ENCODE measurements around the gene BRD7.

Gene BRD7

DNA sequence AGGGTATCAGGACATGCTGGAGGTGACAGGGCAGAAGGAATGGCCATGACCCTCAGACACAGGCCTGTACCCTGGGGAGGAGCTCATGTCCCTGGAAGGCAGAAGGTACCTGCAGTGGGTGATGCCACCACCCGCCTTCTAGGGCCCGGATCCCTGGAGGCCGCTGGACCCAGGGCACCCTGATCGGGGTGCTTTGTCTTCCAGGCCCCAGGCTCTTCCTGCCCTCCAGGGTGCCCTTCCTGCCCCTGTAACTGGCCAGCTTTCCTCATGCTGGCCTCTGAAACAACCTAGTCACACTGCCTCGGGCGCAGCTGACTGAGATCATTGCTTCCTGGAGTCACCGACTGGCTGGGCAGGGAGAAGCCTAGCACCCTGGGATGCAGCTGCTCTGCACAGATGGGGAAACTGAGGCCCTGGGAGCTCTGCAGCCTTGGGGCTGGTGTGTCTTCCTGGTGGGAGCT, 96.6 kb downstream of the BRD7 start:
- no peak for DNase-seq (ENCODE audit: low read depth)
- H3K4me3 ChIP-seq (replicated peaks; ENCODE audit: low read depth, low read length), result no peak overlapping the region
- TF ChIP-seq, protein P1, sequence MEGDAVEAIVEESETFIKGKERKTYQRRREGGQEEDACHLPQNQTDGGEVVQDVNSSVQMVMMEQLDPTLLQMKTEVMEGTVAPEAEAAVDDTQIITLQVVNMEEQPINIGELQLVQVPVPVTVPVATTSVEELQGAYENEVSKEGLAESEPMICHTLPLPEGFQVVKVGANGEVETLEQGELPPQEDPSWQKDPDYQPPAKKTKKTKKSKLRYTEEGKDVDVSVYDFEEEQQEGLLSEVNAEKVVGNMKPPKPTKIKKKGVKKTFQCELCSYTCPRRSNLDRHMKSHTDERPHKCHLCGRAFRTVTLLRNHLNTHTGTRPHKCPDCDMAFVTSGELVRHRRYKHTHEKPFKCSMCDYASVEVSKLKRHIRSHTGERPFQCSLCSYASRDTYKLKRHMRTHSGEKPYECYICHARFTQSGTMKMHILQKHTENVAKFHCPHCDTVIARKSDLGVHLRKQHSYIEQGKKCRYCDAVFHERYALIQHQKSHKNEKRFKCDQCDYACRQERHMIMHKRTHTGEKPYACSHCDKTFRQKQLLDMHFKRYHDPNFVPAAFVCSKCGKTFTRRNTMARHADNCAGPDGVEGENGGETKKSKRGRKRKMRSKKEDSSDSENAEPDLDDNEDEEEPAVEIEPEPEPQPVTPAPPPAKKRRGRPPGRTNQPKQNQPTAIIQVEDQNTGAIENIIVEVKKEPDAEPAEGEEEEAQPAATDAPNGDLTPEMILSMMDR (IDR thresholded peaks at IDR 0.05; ENCODE audit: low read length, missing control alignments), result no peak

DNA sequence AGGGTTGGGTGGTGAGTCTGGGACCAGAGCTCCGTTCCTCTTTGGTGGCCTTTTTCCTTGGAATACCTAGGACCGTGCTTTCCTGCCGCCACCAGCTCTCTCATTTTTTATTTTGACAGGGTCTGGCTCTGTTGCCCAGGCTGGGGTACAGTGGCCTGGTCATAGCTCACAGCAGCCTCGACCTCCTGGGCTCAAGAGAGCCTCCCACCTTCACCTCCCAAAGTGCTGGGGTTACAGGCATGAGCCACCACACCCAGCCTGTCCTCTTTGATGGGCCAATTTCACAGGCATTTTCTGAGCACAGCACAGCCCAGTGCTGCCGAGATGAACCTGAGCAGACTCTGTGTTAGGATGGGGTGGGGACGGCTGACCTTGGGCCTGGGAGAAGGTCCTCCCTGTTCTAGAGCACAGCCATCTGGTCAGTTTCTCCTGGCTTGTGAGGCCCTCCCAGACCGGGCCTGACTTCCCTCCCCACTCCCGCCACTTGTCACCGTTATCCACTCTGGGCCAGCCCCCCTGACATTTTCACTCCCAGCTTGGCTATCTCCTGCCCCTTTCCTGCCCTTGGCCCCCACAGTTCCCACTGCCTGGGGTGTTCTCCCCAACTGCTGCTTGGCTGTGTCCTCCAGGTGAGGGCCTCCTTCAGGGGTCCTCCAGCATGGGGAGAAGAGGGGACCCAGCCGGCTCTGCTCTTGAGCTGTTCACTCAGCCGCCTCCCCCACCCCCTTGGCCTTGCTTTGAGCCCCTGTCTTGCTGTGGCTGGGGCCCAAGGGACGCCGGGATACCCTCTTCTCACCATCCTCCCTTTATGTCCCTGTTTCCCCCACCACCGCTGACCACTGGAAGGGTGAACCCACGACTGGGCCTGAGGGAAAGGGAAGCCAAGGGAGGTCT, 97.4 kb downstream of the BRD7 start:
- TF ChIP-seq, protein P1 (IDR thresholded peaks at IDR 0.05; ENCODE audit: low read length, missing control alignments), result no peak
- H3K4me3 ChIP-seq (replicated peaks; ENCODE audit: low read depth, low read length), result no peak overlapping the region
- DNase-seq (ENCODE audit: low read depth), result no peak

DNA sequence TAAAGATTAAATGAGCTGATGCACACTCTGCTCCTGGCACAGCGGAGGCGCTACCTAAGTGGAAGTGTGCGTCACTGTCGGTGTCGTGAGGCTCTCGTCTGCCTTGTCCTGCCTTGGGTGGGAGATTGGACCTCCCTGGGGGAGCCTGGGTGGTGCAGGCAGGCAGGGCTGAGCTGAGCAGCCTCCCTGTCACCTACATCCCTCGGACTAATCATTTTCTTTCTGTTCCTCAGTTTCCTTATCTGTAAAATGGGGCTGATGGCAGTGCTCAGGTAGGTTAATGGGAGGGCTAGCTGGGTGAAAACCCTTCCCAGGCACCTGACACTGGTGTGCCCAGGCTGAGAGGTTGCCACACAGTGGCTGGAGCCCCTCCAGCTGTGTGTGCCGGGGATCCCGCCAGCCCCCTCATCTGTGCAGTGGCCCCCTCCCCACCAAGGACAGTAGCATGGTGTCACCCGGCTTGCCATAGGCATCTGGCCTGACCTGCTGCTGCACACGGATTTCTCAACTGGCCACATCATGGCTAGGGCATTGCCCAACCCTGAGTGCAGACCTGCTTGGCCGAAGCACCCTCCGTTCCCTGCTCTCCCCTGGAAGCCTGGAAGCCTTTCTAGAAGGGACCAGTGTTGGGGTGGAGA, 98.2 kb downstream of the BRD7 start:
- DNase-seq (ENCODE audit: low read depth), result no peak
- no peak overlapping the region for H3K4me3 ChIP-seq (replicated peaks; ENCODE audit: low read depth, low read length)
- TF ChIP-seq, protein P1 (IDR thresholded peaks at IDR 0.05; ENCODE audit: low read length, missing control alignments), result no peak

DNA sequence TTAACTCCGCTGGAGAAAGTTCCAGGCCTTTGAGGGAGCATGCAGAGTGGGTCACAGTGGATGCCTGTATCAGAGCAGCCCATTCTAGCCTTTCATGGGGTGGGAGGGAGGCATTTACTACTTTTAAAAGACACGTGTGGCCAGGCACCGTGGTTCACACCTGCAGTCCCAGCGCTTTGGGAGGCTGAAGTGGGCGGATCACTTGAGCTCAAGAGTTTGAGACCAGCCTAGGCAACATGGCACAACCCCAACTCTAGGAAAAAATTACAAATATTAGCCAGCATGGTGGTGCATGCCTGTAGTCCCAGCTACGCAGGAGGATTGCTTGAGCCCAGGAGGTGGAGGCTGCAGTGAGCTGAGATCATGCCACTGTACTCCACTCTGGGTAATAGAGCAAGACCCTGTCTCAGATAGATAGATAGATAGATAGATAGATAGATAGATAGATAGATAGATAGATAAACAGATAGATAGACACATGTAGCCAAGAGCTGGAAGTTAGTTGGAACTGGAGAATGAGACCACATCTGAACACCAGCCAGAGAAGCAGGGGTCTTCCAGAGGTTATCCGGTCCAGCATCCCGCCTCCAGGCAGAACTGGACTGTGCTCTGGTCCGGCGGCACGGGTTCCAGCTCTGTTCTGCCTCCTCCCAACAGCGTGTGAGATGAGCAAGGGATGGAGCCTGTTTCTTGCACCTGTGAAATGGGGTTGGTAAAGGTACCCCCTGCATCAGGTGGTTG, 98.8 kb downstream of the BRD7 start:
- no peak for DNase-seq (ENCODE audit: low read depth)
- TF ChIP-seq, protein P1 (IDR thresholded peaks at IDR 0.05; ENCODE audit: low read length, missing control alignments), result no peak
- no peak overlapping the region for H3K4me3 ChIP-seq (replicated peaks; ENCODE audit: low read depth, low read length)

DNA sequence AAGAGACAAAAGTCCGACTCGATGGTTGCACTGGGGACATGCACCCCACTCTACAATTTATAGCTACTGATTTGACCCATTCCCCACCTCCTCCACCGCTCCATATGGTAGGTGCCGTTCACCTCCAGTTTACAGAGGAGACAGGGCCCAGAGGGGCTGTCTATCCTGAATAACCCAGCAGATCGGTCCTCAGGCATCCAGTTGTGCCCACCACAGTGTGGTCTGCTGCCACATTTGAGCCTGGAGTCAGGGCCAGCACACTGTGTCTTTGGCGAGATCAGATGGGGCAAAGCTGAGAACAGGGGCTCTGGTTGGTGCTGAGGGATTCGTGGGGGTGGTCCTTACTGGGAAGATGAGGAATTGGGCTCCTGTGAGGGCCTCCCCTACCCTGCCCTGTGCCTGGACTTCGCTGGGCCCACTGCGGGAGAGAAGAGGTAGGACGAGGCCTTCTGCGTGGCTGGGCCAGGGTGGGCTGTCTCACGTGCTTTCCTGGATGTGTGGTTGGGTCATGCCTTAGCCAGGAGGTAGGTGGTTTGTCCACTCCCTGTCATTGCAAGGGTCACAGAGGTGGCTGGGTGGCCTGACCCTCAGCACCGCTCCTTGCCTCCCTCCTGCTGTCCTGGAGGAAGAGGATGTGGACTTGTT, 99.6 kb downstream of the BRD7 start:
- no peak overlapping the region for H3K4me3 ChIP-seq (replicated peaks; ENCODE audit: low read depth, low read length)
- no peak for DNase-seq (ENCODE audit: low read depth)
- TF ChIP-seq, protein P1 (IDR thresholded peaks at IDR 0.05; ENCODE audit: low read length, missing control alignments), result no peak

DNA sequence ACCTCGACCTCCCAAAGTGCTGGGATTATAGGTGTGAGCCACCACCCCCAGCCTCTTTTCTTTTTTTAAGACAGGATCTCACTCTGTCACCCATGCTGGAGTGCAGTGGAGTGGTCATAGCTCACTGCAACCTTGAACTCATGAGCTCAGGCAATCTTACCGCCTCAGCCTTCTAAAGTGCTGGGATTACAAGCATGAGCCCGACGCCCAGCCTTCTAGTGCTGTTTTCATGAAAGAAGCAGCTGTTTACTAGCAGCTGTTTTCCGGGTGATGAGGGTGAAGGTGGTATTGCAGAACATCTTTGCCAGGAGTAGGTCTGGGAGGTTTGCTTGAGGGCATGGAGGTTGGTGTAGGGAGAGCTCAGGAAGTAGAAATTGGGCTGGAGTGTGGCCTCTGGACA, 100.4 kb downstream of the BRD7 start:
- TF ChIP-seq, protein P1 (IDR thresholded peaks at IDR 0.05; ENCODE audit: low read length, missing control alignments), result no peak
- no peak for DNase-seq (ENCODE audit: low read depth)
- H3K4me3 ChIP-seq (replicated peaks; ENCODE audit: low read depth, low read length), result no peak overlapping the region

All from fibroblast of pulmonary artery (primary cell).